GM12878 (cell line): ENCODE results near the gene IRAK2. TPM values are rescaled to one million over a fixed set of nuclear protein-coding genes. Genes with fewer than 3 reads are reported as not detected.

Source experiments
- ATAC-seq: fragments of 200-7000 bp; cut with Tn5 transposase; 3 replicates; pipeline ENCODE4 v1.9.1; 2020; ENCODE audit warnings: mild to moderate bottlenecking, moderate library complexity
- BruUV-seq: library from RNA; stranded (reverse); fragments of 400-500 nt; replicated peaks from 2 replicates; lab custom pipeline; 2021; lab: Mats Ljungman, UMichigan
- CTCF ChIA-PET: fragments of 300-600 bp; sonication (Branson Sonifier 250); formaldehyde crosslinking; extraction: SDS; loops from one replicate; lab custom pipeline; 2021; ENCODE audit warnings: inconsistent platforms; lab: Yijun Ruan, JAX
- POLR2A ChIA-PET: fragments of 350-600 bp; formaldehyde crosslinking; extraction: SDS; loops from one replicate; lab custom pipeline; 2021; ENCODE audit warnings: inconsistent platforms; lab: Charles Lee
- RAD21 ChIA-PET: fragments of 300-600 bp; sonication (Branson Sonifier 250); formaldehyde crosslinking; loops from one replicate; lab custom pipeline; 2023; ENCODE audit warnings: antibody characterized with exemption; ENCODE audit not compliant: unreplicated experiment; lab: Charles Lee
- SMC1A ChIA-PET: fragments of 300-600 bp; sonication (Branson Sonifier 250); formaldehyde crosslinking; loops from one replicate; lab custom pipeline; 2023; ENCODE audit not compliant: unreplicated experiment, uncharacterized antibody; lab: Charles Lee
- DNase-seq: peaks from one replicate; pipeline ENCODE4 v3.0.0-alpha.2; 2011; ENCODE audit warnings: low read depth, low spot score
- FAIRE-seq: peaks from 3 replicates; lab custom pipeline; 2011; peaks lifted over from hg19 to GRCh38; lab: Jason Lieb, UNC
- H2AFZ ChIP-seq: 2 replicates; pipeline ENCODE4 v1.6.0; 2011; ENCODE audit warnings: low read depth, low read length, control low read depth; ENCODE audit not compliant: control insufficient read depth
- H3K27ac ChIP-seq: 2 replicates; pipeline ENCODE4 v1.5.1; 2011; ENCODE audit warnings: control low read depth; ENCODE audit not compliant: control insufficient read depth, insufficient read depth
- H3K27me3 ChIP-seq, 2 experiments: replicated peaks in 1 of 2; 2 replicates each; pipeline versions ENCODE4 v1.6.0 to v1.6.1; 2011; ENCODE audit warnings: low read length in 1 of 2; ENCODE audit not compliant: control insufficient read depth in 2 of 2, insufficient read depth in 2 of 2
- H3K36me3 ChIP-seq, 2 experiments: 2 replicates each; pipeline ENCODE4 v1.5.1; 2011; ENCODE audit warnings: low read length in 1 of 2; ENCODE audit not compliant: control insufficient read depth in 2 of 2, insufficient read depth in 2 of 2
- H3K4me1 ChIP-seq: 2 replicates; pipeline ENCODE4 v1.6.1; 2011; ENCODE audit warnings: mild to moderate bottlenecking, low read length, moderate library complexity, mixed read lengths; ENCODE audit not compliant: control insufficient read depth, insufficient read depth
- H3K4me2 ChIP-seq: 2 replicates; pipeline ENCODE4 v1.6.0; 2011; ENCODE audit warnings: control low read depth; ENCODE audit not compliant: control insufficient read depth, insufficient read depth
- H3K4me3 ChIP-seq: fragments of 200-600 bp; sonication (generic); 2 replicates; pipeline ENCODE4 v1.5.1; 2016
- H3K79me2 ChIP-seq: 2 replicates; pipeline ENCODE4 v1.6.0; 2011; ENCODE audit warnings: low read length; ENCODE audit not compliant: control insufficient read depth, insufficient read depth
- H3K9ac ChIP-seq: 2 replicates; pipeline ENCODE4 v1.8.0; 2011; ENCODE audit warnings: low read length, control low read depth, mixed read lengths; ENCODE audit not compliant: control insufficient read depth, insufficient read depth
- H3K9me3 ChIP-seq: replicated peaks from 3 replicates; pipeline ENCODE4 v1.5.1; 2011; ENCODE audit warnings: mild to moderate bottlenecking, low read length; ENCODE audit not compliant: control insufficient read depth, insufficient read depth
- H4K20me1 ChIP-seq: 2 replicates; pipeline ENCODE4 v1.6.0; 2011; ENCODE audit not compliant: control insufficient read depth, insufficient read depth
- ATF7 ChIP-seq: fragments of 450-650 bp; IDR thresholded peaks from 2 replicates; pipeline ENCODE4 v1.6.1; 2016; ENCODE audit warnings: low read depth, mild to moderate bottlenecking
- CBFB ChIP-seq: IDR thresholded peaks from 2 replicates; pipeline ENCODE4 v1.6.1; 2016; ENCODE audit warnings: antibody characterized with exemption, low read depth
- CREB1 ChIP-seq: IDR thresholded peaks from 2 replicates; pipeline ENCODE4 v1.6.1; 2012; ENCODE audit warnings: low read depth, mild to moderate bottlenecking, inconsistent platforms
- MYC ChIP-seq: IDR thresholded peaks from 2 replicates; pipeline ENCODE4 v1.6.1; 2011; ENCODE audit warnings: mild to moderate bottlenecking, low read length, moderate library complexity, inconsistent platforms; ENCODE audit not compliant: insufficient read depth, insufficient replicate concordance, insufficient read length, severe bottlenecking
- SREBF2 ChIP-seq: IDR thresholded peaks from 2 replicates; pipeline ENCODE4 v1.6.1; 2012; ENCODE audit warnings: mild to moderate bottlenecking, low read length
- TBL1XR1 ChIP-seq: IDR thresholded peaks from 2 replicates; pipeline ENCODE4 v1.6.1; 2012; ENCODE audit warnings: low read depth, low read length, improper control_type of control experiment
- WGBS: methylation state at CpG from one replicate; pipeline ENCODE4 v1.1.6; 2016; ENCODE audit warnings: low lambda C conversion rate; ENCODE audit not compliant: insufficient replicate concordance, insufficient coverage; ENCODE audit errors: missing lambda C conversion rate; 5-methylcytosine and 5-hydroxymethylcytosine counted together
- in situ Hi-C: fragments of 300-500 bp; cut with MboI; formaldehyde crosslinking; loops from 9 replicates; pipeline ENCODE4 v1.14.3; 2018; ENCODE audit warnings: mixed read lengths
- intact Hi-C: fragments of 100-400 bp; cut with micrococcal nuclease; formaldehyde crosslinking; loops from one replicate; pipeline ENCODE4 v1.14.2; 2022; ENCODE audit not compliant: unreplicated experiment
- polyA plus RNA-seq, 11 experiments: library from polyadenylated mRNA; depleted of rRNA in 4 of 11; unstranded in 6 of 11; stranded (reverse) in 5 of 11; fragments of >200 nt; fragmentation: Nextera tagmentation in 4 of 11; fragmentation: Illumina TruSeq in 1 of 11; extraction: Ambion mirVana in 4 of 11; extraction: Trizol in 1 of 11; gene quantifications; 1 replicate in 1 of 11; 2 replicates in 10 of 11; pipeline versions ENCODE4 v1.2.1 to v1.2.3, GENCODE V29; 2011 to 2016; ENCODE audit warnings: inconsistent platforms in 2 of 11, missing spikeins in 2 of 11, low read depth in 1 of 11
- total RNA-seq, 4 experiments: library from RNA; depleted of rRNA in 3 of 4; stranded (reverse); fragments of >200 nt in 3 of 4; fragmentation: Illumina TruSeq in 1 of 4; extraction: Trizol in 1 of 4; gene quantifications; 2 replicates each; pipeline versions ENCODE4 v1.2.1 to v1.2.3, GENCODE V29; 2013 to 2021
- TF ChIP-seq, protein P1 (sequence below): fragments of 450-650 bp; conservative IDR thresholded peaks from 2 replicates; pipeline ENCODE4 v1.6.1; 2017; ENCODE audit warnings: mild to moderate bottlenecking, moderate library complexity
- TF ChIP-seq, protein P2 (sequence below): fragments of 450-650 bp; formaldehyde crosslinking; IDR thresholded peaks from 2 replicates; pipeline ENCODE4 v1.4.0; 2020; ENCODE audit warnings: mild to moderate bottlenecking, moderate library complexity
- TF ChIP-seq, protein P3 (sequence below): IDR thresholded peaks from 2 replicates; pipeline ENCODE4 v1.6.1; 2011; ENCODE audit warnings: mild to moderate bottlenecking, low read depth, low read length, moderate library complexity; ENCODE audit not compliant: insufficient replicate concordance

Gene IRAK2
- total and polyA plus RNA-seq, 10 of the 15 experiments (the other 5 are each of a cell fraction or from before 2014, with no cell fraction given), result 0.48 to 5.7 (median 4.5) TPM

DNA sequence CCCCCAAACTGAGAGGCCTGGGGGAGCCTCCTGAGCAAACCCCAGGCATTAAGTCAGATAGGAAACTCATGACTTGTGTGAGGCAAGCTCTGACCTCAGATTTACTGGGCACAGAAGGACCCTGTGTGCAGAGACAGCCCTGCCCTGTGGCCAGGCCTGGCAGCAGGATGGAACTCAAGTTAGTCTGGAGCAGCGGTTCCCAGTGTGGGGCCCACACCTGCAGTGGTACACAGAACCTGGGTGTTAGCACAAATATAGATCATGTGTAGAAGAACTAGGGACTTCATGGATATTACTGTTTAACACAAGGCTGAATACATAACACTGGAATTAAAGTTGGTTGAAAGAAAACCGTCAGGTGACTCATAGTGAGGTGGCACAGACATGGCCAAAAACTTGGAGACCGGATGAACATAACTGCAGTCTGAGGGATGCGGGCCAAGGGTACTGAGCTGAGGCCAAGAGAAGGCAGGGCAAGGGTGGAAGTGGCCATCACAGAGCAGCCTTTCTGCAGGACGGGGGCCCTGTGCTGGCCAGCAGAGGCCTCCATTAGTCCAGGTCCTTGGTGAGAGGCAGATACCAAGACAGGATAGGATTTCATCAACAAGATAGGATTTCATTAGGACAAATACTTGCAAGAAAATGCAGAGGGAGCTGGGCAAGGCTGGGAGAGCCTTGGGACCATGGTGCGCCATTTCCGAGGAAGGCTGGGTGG is 40.9 kb downstream of the IRAK2 start:
- FAIRE-seq, result no peak
- ATAC-seq, result no peak; the same call in 2 of the 3 replicates
- intact Hi-C loops, result no loop called here
- CTCF ChIA-PET, result interaction anchor here (0.5 kb wide), 1 partner anchor 65 kb away, joined by 3 read pairs; no protein-coding TSS in a partner anchor
- no peaks in the 10 kb centered on the region; a peak in 1 of 4 replicates for H3K36me3 ChIP-seq
- no peak overlapping the region for H2AFZ ChIP-seq
- no peaks in the 10 kb centered on the region for H3K27me3 ChIP-seq
- SMC1A ChIA-PET, result interaction anchor here (0.9 to 3.0 kb wide), 3 partner anchors 11 to 40 kb away, joined by 3 to 20 read pairs (median 3); no protein-coding TSS in a partner anchor
- in situ Hi-C loops, result no loop called here
- H3K4me1 ChIP-seq, result no peaks in the 10 kb centered on the region
- no peak for DNase-seq
- H4K20me1 ChIP-seq, result no peaks in the 10 kb centered on the region
- H3K9ac ChIP-seq, result no peak overlapping the region
- no peaks in the 10 kb centered on the region for H3K9me3 ChIP-seq
- H3K79me2 ChIP-seq, result no peaks in the 10 kb centered on the region
- H3K4me2 ChIP-seq, result no peak overlapping the region
- WGBS, result 100% methylated on average over 7 of the region's 7 CpGs
- POLR2A ChIA-PET, result interaction anchor here (2.1 kb wide), 1 partner anchor 13 kb away, joined by 7 read pairs; no protein-coding TSS in a partner anchor
- RAD21 ChIA-PET, result no interaction called here
- TF ChIP-seq CBFB, result no peak
- peak; percentile 15; the same call in 1 of the 2 replicates for TF ChIP-seq CREB1
- no TSS peak for BruUV-seq
- H3K4me3 ChIP-seq, result no peak overlapping the region
- no peak overlapping the region for H3K27ac ChIP-seq

DNA sequence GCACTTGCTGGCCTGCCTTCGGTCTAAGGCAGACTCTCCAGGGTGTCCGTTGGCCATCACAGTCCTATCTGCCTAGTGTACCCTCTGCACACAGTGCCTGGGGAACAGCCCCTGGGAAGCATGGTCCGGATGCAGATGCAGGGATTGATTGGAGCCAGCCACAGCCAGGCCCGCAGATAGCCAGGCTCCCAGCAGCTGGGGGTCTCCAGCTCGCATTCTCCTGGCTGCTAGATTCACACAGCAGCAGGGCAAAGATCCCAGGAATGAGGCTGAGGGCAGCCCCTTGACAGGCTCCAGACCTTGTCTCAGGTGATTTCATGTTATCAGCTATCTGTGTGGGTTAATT is 41.4 kb downstream of the IRAK2 start:
- no peaks in the 10 kb centered on the region for H4K20me1 ChIP-seq
- no peak for DNase-seq
- H3K36me3 ChIP-seq, result no peaks in the 10 kb centered on the region; a peak in 1 of 4 replicates
- no peaks in the 10 kb centered on the region for H3K27me3 ChIP-seq
- ChIA-PET CTCF (no interaction called here), SMC1A (interaction anchor here (0.9 kb wide), 1 partner anchor 12 kb away, joined by 3 read pairs; no protein-coding TSS in a partner anchor), RAD21 (no interaction called here), POLR2A (no interaction called here)
- H3K9me3 ChIP-seq, result no peaks in the 10 kb centered on the region
- BruUV-seq, result no TSS peak
- no peak for ATAC-seq
- intact Hi-C loops, result no loop called here
- H2AFZ ChIP-seq, result no peak overlapping the region
- no peak for FAIRE-seq
- H3K27ac ChIP-seq, result no peak overlapping the region
- H3K4me3 ChIP-seq, result no peak overlapping the region
- H3K4me2 ChIP-seq, result no peak overlapping the region
- in situ Hi-C loops, result no loop called here
- H3K79me2 ChIP-seq, result no peaks in the 10 kb centered on the region
- no peaks in the 10 kb centered on the region for H3K4me1 ChIP-seq
- WGBS, result 89% methylated on average over 5 of the region's 5 CpGs
- no peak overlapping the region for H3K9ac ChIP-seq
- TF ChIP-seq SREBF2 (no peak), MYC (no peak), TBL1XR1 (no peak), ATF7 (no peak)
- TF ChIP-seq, protein P1, sequence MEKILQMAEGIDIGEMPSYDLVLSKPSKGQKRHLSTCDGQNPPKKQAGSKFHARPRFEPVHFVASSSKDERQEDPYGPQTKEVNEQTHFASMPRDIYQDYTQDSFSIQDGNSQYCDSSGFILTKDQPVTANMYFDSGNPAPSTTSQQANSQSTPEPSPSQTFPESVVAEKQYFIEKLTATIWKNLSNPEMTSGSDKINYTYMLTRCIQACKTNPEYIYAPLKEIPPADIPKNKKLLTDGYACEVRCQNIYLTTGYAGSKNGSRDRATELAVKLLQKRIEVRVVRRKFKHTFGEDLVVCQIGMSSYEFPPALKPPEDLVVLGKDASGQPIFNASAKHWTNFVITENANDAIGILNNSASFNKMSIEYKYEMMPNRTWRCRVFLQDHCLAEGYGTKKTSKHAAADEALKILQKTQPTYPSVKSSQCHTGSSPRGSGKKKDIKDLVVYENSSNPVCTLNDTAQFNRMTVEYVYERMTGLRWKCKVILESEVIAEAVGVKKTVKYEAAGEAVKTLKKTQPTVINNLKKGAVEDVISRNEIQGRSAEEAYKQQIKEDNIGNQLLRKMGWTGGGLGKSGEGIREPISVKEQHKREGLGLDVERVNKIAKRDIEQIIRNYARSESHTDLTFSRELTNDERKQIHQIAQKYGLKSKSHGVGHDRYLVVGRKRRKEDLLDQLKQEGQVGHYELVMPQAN, result no peak
- TF ChIP-seq, protein P2, sequence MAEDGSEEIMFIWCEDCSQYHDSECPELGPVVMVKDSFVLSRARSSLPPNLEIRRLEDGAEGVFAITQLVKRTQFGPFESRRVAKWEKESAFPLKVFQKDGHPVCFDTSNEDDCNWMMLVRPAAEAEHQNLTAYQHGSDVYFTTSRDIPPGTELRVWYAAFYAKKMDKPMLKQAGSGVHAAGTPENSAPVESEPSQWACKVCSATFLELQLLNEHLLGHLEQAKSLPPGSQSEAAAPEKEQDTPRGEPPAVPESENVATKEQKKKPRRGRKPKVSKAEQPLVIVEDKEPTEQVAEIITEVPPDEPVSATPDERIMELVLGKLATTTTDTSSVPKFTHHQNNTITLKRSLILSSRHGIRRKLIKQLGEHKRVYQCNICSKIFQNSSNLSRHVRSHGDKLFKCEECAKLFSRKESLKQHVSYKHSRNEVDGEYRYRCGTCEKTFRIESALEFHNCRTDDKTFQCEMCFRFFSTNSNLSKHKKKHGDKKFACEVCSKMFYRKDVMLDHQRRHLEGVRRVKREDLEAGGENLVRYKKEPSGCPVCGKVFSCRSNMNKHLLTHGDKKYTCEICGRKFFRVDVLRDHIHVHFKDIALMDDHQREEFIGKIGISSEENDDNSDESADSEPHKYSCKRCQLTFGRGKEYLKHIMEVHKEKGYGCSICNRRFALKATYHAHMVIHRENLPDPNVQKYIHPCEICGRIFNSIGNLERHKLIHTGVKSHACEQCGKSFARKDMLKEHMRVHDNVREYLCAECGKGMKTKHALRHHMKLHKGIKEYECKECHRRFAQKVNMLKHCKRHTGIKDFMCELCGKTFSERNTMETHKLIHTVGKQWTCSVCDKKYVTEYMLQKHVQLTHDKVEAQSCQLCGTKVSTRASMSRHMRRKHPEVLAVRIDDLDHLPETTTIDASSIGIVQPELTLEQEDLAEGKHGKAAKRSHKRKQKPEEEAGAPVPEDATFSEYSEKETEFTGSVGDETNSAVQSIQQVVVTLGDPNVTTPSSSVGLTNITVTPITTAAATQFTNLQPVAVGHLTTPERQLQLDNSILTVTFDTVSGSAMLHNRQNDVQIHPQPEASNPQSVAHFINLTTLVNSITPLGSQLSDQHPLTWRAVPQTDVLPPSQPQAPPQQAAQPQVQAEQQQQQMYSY, result no peak
- TF ChIP-seq, protein P3, sequence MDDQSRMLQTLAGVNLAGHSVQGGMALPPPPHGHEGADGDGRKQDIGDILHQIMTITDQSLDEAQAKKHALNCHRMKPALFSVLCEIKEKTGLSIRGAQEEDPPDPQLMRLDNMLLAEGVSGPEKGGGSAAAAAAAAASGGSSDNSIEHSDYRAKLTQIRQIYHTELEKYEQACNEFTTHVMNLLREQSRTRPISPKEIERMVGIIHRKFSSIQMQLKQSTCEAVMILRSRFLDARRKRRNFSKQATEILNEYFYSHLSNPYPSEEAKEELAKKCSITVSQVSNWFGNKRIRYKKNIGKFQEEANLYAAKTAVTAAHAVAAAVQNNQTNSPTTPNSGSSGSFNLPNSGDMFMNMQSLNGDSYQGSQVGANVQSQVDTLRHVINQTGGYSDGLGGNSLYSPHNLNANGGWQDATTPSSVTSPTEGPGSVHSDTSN, result no peak
